WTC11 (cell line): Measurements from ENCODE around the gene ZFP36L1. TPM values are rescaled to one million over a fixed set of nuclear protein-coding genes. Genes with fewer than 3 reads are reported as not detected.

ENCODE experiments used
- ATAC-seq: fragments of 200-7000 bp; cut with Tn5 transposase; 2 replicates; pipeline ENCODE4 v1.10.0; 2021; ENCODE audit warnings: mild to moderate bottlenecking, moderate library complexity
- CTCF ChIA-PET: fragments of 300-600 bp; sonication (Branson Sonifier 250); formaldehyde crosslinking; loops from one replicate; lab custom pipeline; 2021; ENCODE audit warnings: antibody characterized with exemption; lab: Charles Lee
- POLR2A ChIA-PET: fragments of 350-600 bp; sonication (Branson Sonifier 250); formaldehyde crosslinking; loops from one replicate; lab custom pipeline; 2021; ENCODE audit warnings: antibody characterized with exemption; lab: Charles Lee
- DNase-seq: peaks from one replicate; pipeline ENCODE4 v3.0.0; 2021; ENCODE audit warnings: low spot score
- H3K27ac Mint-ChIP-seq: 2 replicates; pipeline ENCODE4 v1.8.0; 2021; ENCODE audit warnings: mixed read lengths
- H3K27me3 Mint-ChIP-seq: 2 replicates; pipeline ENCODE4 v1.8.0; 2021; ENCODE audit warnings: low read depth, mild to moderate bottlenecking, moderate library complexity, mixed read lengths
- H3K36me3 Mint-ChIP-seq: 2 replicates; pipeline ENCODE4 v1.8.0; 2021; ENCODE audit warnings: mixed read lengths
- H3K4me1 Mint-ChIP-seq: 2 replicates; pipeline ENCODE4 v1.8.0; 2022; ENCODE audit warnings: mixed read lengths
- H3K4me3 Mint-ChIP-seq: 2 replicates; pipeline ENCODE4 v1.8.0; 2021; ENCODE audit warnings: mild to moderate bottlenecking, moderate library complexity, mixed read lengths
- H3K9me3 Mint-ChIP-seq: 2 replicates; pipeline ENCODE4 v1.8.0; 2021; ENCODE audit warnings: mixed read lengths
- ARID4B ChIP-seq: sonication (generic); formaldehyde crosslinking; IDR thresholded peaks from 2 replicates; pipeline ENCODE4 v1.8.0; 2023; ENCODE audit warnings: missing genetic modification reagents, mild to moderate bottlenecking, borderline replicate concordance
- GABPB1 ChIP-seq: sonication (generic); formaldehyde crosslinking; IDR thresholded peaks from 2 replicates; pipeline ENCODE4 v1.8.1; 2023; ENCODE audit warnings: mild to moderate bottlenecking, missing genetic modification reagents
- GRHL2 ChIP-seq: fragments of 250-450 bp; sonication (Bioruptor Pico); IDR thresholded peaks from 2 replicates; pipeline ENCODE4 v1.8.0; 2022; ENCODE audit warnings: mild to moderate bottlenecking, moderate library complexity; ENCODE audit not compliant: insufficient replicate concordance, severe bottlenecking
- HMGA2 ChIP-seq: fragments of 250-450 bp; sonication (Bioruptor Pico); IDR thresholded peaks from 2 replicates; pipeline ENCODE4 v1.4.0; 2021; ENCODE audit warnings: mild to moderate bottlenecking, moderate library complexity
- MYBL2 ChIP-seq: sonication (generic); formaldehyde crosslinking; IDR thresholded peaks from 2 replicates; pipeline ENCODE4 v1.8.1; 2023; ENCODE audit warnings: mild to moderate bottlenecking, moderate library complexity, missing genetic modification reagents
- NR1H2 ChIP-seq: sonication (generic); formaldehyde crosslinking; IDR thresholded peaks from 2 replicates; pipeline ENCODE4 v1.9.0; 2021; ENCODE audit warnings: mild to moderate bottlenecking, moderate library complexity, missing genetic modification reagents
- NR2C2 ChIP-seq: sonication (generic); formaldehyde crosslinking; IDR thresholded peaks from 2 replicates; pipeline ENCODE4 v1.8.0; 2022; ENCODE audit warnings: mild to moderate bottlenecking, missing genetic modification reagents
- NR3C1 ChIP-seq: sonication (generic); formaldehyde crosslinking; conservative IDR thresholded peaks from 2 replicates; pipeline ENCODE4 v1.8.1; 2023; ENCODE audit warnings: low read depth, mild to moderate bottlenecking, missing genetic modification reagents
- PRRX2 ChIP-seq: fragments of 250-450 bp; sonication (Bioruptor Pico); IDR thresholded peaks from 2 replicates; pipeline ENCODE4 v1.8.0; 2021; ENCODE audit warnings: mild to moderate bottlenecking
- SMAD4 ChIP-seq: sonication (generic); formaldehyde crosslinking; IDR thresholded peaks from 2 replicates; pipeline ENCODE4 v1.8.0; 2022; ENCODE audit warnings: mild to moderate bottlenecking, missing genetic modification reagents
- USF1 ChIP-seq: sonication (generic); formaldehyde crosslinking; IDR thresholded peaks from 2 replicates; pipeline ENCODE4 v1.8.0; 2022; ENCODE audit warnings: mild to moderate bottlenecking, missing genetic modification reagents
- ZBTB21 ChIP-seq: sonication (generic); formaldehyde crosslinking; IDR thresholded peaks from 2 replicates; pipeline ENCODE4 v1.8.1; 2023; ENCODE audit warnings: mild to moderate bottlenecking, missing genetic modification reagents, borderline replicate concordance
- ZNF138 ChIP-seq: sonication (generic); formaldehyde crosslinking; conservative IDR thresholded peaks from 2 replicates; pipeline ENCODE4 v1.8.1; 2022; ENCODE audit warnings: mild to moderate bottlenecking, moderate library complexity, missing genetic modification reagents
- ZNF219 ChIP-seq: sonication (generic); formaldehyde crosslinking; IDR thresholded peaks from 2 replicates; pipeline ENCODE4 v1.8.0; 2023; ENCODE audit warnings: missing genetic modification reagents, mild to moderate bottlenecking, borderline replicate concordance
- ZNF263 ChIP-seq: sonication (generic); formaldehyde crosslinking; IDR thresholded peaks from 2 replicates; pipeline ENCODE4 v1.8.1; 2022; ENCODE audit warnings: low read depth, mild to moderate bottlenecking, moderate library complexity, missing genetic modification reagents
- ZNF396 ChIP-seq: fragments of 250-450 bp; sonication (Bioruptor Pico); IDR thresholded peaks from 2 replicates; pipeline ENCODE4 v1.8.0; 2021; ENCODE audit warnings: mild to moderate bottlenecking, moderate library complexity, borderline replicate concordance
- ZNF671 ChIP-seq: fragments of 250-450 bp; sonication (Bioruptor Pico); IDR thresholded peaks from 2 replicates; pipeline ENCODE4 v1.8.0; 2021; ENCODE audit warnings: mild to moderate bottlenecking
- total RNA-seq: library from RNA; stranded (reverse); gene quantifications from 3 replicates; pipeline ENCODE4 v1.2.3, GENCODE V29; 2021
- TF ChIP-seq, protein P1 (sequence below): fragments of 250-450 bp; sonication (Bioruptor Pico); IDR thresholded peaks from 2 replicates; pipeline ENCODE4 v1.9.0; 2021; ENCODE audit warnings: mild to moderate bottlenecking
- TF ChIP-seq, protein P2 (sequence below): sonication (generic); formaldehyde crosslinking; IDR thresholded peaks from 2 replicates; pipeline ENCODE4 v1.8.1; 2023; ENCODE audit warnings: mild to moderate bottlenecking, missing genetic modification reagents
- TF ChIP-seq, protein P3 (sequence below): fragments of 250-450 bp; sonication (Bioruptor Pico); IDR thresholded peaks from 2 replicates; pipeline ENCODE4 v1.9.0; 2021; ENCODE audit warnings: mild to moderate bottlenecking, borderline replicate concordance
- TF ChIP-seq, protein P4 (sequence below): fragments of 200-600 bp; IDR thresholded peaks from 2 replicates; pipeline ENCODE4 v1.8.0; 2022; ENCODE audit warnings: antibody characterized with exemption
- TF ChIP-seq, protein P5 (sequence below): sonication (generic); formaldehyde crosslinking; conservative IDR thresholded peaks from 2 replicates; pipeline ENCODE4 v1.8.1; 2022; ENCODE audit warnings: mild to moderate bottlenecking, missing genetic modification reagents

The ZFP36L1 gene
- total RNA-seq, 1 experiment from 2014 or later = 132 TPM

- CTCF ChIA-PET = interaction anchor here (2.6 kb wide), 1 partner anchor 66 kb away, joined by 6 read pairs; no protein-coding TSS in a partner anchor
- POLR2A ChIA-PET = no interaction called here
- H3K27me3 Mint-ChIP-seq = no peaks in the 10 kb centered on the region
- DNase-seq (no peak), ATAC-seq (no peak)
- no peaks in the 10 kb centered on the region for H3K9me3 Mint-ChIP-seq
- no peaks in the 10 kb centered on the region for H3K36me3 Mint-ChIP-seq
- H3K4me1 Mint-ChIP-seq = peaks cover 17% of the 10 kb centered on the region
- TF ChIP-seq SMAD4 (CRISPR knock-in tag) (no peak), NR1H2 (no peak), GABPB1 (CRISPR knock-in tag) (no peak), ARID4B (CRISPR knock-in tag) (no peak), PRRX2 (no peak), NR3C1 (CRISPR knock-in tag) (no peak), ZNF671 (CRISPR knock-in tag) (no peak), ZBTB21 (CRISPR knock-in tag) (no peak), ZNF263 (CRISPR knock-in tag) (no peak), ZNF219 (CRISPR knock-in tag) (no peak), USF1 (CRISPR knock-in tag) (no peak)
- TF ChIP-seq, protein P1, sequence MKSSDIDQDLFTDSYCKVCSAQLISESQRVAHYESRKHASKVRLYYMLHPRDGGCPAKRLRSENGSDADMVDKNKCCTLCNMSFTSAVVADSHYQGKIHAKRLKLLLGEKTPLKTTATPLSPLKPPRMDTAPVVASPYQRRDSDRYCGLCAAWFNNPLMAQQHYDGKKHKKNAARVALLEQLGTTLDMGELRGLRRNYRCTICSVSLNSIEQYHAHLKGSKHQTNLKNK (CRISPR knock-in tag) = no peak
- TF ChIP-seq, protein P2, sequence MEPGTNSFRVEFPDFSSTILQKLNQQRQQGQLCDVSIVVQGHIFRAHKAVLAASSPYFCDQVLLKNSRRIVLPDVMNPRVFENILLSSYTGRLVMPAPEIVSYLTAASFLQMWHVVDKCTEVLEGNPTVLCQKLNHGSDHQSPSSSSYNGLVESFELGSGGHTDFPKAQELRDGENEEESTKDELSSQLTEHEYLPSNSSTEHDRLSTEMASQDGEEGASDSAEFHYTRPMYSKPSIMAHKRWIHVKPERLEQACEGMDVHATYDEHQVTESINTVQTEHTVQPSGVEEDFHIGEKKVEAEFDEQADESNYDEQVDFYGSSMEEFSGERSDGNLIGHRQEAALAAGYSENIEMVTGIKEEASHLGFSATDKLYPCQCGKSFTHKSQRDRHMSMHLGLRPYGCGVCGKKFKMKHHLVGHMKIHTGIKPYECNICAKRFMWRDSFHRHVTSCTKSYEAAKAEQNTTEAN (CRISPR knock-in tag) = no peak
- TF ChIP-seq, protein P3, sequence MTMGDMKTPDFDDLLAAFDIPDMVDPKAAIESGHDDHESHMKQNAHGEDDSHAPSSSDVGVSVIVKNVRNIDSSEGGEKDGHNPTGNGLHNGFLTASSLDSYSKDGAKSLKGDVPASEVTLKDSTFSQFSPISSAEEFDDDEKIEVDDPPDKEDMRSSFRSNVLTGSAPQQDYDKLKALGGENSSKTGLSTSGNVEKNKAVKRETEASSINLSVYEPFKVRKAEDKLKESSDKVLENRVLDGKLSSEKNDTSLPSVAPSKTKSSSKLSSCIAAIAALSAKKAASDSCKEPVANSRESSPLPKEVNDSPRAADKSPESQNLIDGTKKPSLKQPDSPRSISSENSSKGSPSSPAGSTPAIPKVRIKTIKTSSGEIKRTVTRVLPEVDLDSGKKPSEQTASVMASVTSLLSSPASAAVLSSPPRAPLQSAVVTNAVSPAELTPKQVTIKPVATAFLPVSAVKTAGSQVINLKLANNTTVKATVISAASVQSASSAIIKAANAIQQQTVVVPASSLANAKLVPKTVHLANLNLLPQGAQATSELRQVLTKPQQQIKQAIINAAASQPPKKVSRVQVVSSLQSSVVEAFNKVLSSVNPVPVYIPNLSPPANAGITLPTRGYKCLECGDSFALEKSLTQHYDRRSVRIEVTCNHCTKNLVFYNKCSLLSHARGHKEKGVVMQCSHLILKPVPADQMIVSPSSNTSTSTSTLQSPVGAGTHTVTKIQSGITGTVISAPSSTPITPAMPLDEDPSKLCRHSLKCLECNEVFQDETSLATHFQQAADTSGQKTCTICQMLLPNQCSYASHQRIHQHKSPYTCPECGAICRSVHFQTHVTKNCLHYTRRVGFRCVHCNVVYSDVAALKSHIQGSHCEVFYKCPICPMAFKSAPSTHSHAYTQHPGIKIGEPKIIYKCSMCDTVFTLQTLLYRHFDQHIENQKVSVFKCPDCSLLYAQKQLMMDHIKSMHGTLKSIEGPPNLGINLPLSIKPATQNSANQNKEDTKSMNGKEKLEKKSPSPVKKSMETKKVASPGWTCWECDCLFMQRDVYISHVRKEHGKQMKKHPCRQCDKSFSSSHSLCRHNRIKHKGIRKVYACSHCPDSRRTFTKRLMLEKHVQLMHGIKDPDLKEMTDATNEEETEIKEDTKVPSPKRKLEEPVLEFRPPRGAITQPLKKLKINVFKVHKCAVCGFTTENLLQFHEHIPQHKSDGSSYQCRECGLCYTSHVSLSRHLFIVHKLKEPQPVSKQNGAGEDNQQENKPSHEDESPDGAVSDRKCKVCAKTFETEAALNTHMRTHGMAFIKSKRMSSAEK (CRISPR knock-in tag) = no peak
- no peak overlapping the region for H3K4me3 Mint-ChIP-seq
- H3K27ac Mint-ChIP-seq = no peak overlapping the region
Observed at GRCh38 chr14:68759017-68759560, 33.8 kb downstream of the ZFP36L1 start.

DNA sequence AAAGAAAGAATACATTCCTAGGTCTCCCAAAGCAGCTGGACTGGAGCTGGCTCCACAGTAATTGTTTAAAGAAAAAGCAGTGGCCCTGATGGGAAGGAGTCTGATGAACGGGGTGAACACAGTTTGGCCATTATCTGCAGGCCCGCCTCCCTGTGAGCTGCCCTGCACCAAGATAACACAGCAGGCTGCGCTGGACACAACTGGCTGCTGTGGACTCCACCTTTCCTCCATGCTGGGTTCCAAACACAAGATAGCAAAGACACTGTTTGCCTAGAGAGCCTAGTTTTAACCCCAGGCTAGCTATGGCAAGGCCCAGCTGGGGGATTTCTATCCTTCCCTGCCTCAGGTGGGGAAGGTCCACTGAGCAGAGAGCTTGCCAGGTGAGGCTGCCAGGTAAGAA is 34.6 kb downstream of the ZFP36L1 start:
- Mint-ChIP-seq H3K27me3 (no peaks in the 10 kb centered on the region), H3K36me3 (no peaks in the 10 kb centered on the region), H3K4me1 (peaks cover 12% of the 10 kb centered on the region), H3K4me3 (no peak overlapping the region), H3K9me3 (no peaks in the 10 kb centered on the region), H3K27ac (no peak overlapping the region)
- no peak for DNase-seq
- POLR2A ChIA-PET = no interaction called here
- CTCF ChIA-PET = no interaction called here
- no peak for ATAC-seq
- TF ChIP-seq MYBL2 (CRISPR knock-in tag) (no peak), ZNF138 (CRISPR knock-in tag) (no peak), HMGA2 (CRISPR knock-in tag) (no peak), NR2C2 (no peak), GRHL2 (CRISPR knock-in tag) (no peak), GABPB1 (CRISPR knock-in tag) (no peak), ZNF396 (no peak)
- TF ChIP-seq, protein P4, sequence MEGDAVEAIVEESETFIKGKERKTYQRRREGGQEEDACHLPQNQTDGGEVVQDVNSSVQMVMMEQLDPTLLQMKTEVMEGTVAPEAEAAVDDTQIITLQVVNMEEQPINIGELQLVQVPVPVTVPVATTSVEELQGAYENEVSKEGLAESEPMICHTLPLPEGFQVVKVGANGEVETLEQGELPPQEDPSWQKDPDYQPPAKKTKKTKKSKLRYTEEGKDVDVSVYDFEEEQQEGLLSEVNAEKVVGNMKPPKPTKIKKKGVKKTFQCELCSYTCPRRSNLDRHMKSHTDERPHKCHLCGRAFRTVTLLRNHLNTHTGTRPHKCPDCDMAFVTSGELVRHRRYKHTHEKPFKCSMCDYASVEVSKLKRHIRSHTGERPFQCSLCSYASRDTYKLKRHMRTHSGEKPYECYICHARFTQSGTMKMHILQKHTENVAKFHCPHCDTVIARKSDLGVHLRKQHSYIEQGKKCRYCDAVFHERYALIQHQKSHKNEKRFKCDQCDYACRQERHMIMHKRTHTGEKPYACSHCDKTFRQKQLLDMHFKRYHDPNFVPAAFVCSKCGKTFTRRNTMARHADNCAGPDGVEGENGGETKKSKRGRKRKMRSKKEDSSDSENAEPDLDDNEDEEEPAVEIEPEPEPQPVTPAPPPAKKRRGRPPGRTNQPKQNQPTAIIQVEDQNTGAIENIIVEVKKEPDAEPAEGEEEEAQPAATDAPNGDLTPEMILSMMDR = no peak
- TF ChIP-seq, protein P5, sequence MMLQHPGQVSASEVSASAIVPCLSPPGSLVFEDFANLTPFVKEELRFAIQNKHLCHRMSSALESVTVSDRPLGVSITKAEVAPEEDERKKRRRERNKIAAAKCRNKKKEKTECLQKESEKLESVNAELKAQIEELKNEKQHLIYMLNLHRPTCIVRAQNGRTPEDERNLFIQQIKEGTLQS (CRISPR knock-in tag) = no peak
